ENCODE results near the gene GIT1. TPM values are rescaled to one million over a fixed set of nuclear protein-coding genes. Genes with fewer than 3 reads are reported as not detected.
A peak's percentile ranks its signal among the peaks of the same experiment; 100 is the strongest.

The GIT1 gene
- total and polyA plus RNA-seq, 2 of the 13 experiments (the other 11 are each of a cell fraction or from before 2014, with no cell fraction given), result 14.2 to 30.8 TPM

- TF ChIP-seq ZNF337 (CRISPR knock-in tag; IDR thresholded peaks at IDR 0.05; ENCODE audit: borderline replicate concordance, low read depth), result no peak
- TF ChIP-seq ZNF451 (CRISPR knock-in tag; IDR thresholded peaks at IDR 0.05), result peak; percentile 87; the same call in 1 of the 2 replicates
- TF ChIP-seq SRF (IDR thresholded peaks at IDR 0.05; ENCODE audit: low read depth, low read length), result no peak
- TF ChIP-seq SMAD9 (CRISPR knock-in tag; IDR thresholded peaks at IDR 0.05), result 0 out of 2 replicates have a peak, but pooled peaks have one; percentile 47
- TF ChIP-seq RNF2 (conservative IDR thresholded peaks at IDR 0.05; ENCODE audit: low read depth), result peak; percentile 93
- TF ChIP-seq YY1 (IDR thresholded peaks at IDR 0.05; ENCODE audit: insufficient read depth, insufficient replicate concordance, low read depth, low read length), result peak; percentile 51
- no peak for TF ChIP-seq TAF15 (IDR thresholded peaks at IDR 0.05; ENCODE audit: low read depth, low read length, poor library complexity, severe bottlenecking)
- peak; percentile 77 for TF ChIP-seq ZNF501 (CRISPR knock-in tag; IDR thresholded peaks at IDR 0.05)
- TF ChIP-seq SP4 (CRISPR knock-in tag; IDR thresholded peaks at IDR 0.05), result peak; percentile 84; the same call in 1 of the 2 replicates
- no peak for TF ChIP-seq FOXM1 (CRISPR knock-in tag; IDR thresholded peaks at IDR 0.05)
- no peak; the same call in 1 of the 2 replicates for TF ChIP-seq HIC2 (CRISPR knock-in tag; IDR thresholded peaks at IDR 0.05; ENCODE audit: low read depth)
- TF ChIP-seq TFE3 (CRISPR knock-in tag; IDR thresholded peaks at IDR 0.05), result peak; percentile 51; the same call in 1 of the 2 replicates
- peak; percentile 50; the same call in 1 of the 2 replicates for TF ChIP-seq E2F1 (CRISPR knock-in tag; IDR thresholded peaks at IDR 0.05)
- no peak; the same call in 1 of the 2 replicates for TF ChIP-seq ZNF367 (CRISPR knock-in tag; IDR thresholded peaks at IDR 0.05; ENCODE audit: borderline replicate concordance)
- TF ChIP-seq HMGXB4 (CRISPR knock-in tag; IDR thresholded peaks at IDR 0.05; ENCODE audit: borderline replicate concordance in 1 of 2, low read depth in 1 of 2), result peak; percentile 91 to 92; a peak in 3 of 4 replicates
- TF ChIP-seq MXD4 (CRISPR knock-in tag; IDR thresholded peaks at IDR 0.05), result peak; percentile 76; the same call in 1 of the 2 replicates
- TF ChIP-seq MATR3 (CRISPR knock-in tag; IDR thresholded peaks at IDR 0.05), result no peak
- no peak for TF ChIP-seq ZBTB37 (CRISPR knock-in tag; IDR thresholded peaks at IDR 0.05)
- TF ChIP-seq ZNF629 (CRISPR knock-in tag; conservative IDR thresholded peaks at IDR 0.05), result peak; percentile 28; the same call in 1 of the 2 replicates
- peak; percentile 71; the same call in 1 of the 2 replicates for TF ChIP-seq HOXA3 (CRISPR knock-in tag; IDR thresholded peaks at IDR 0.05)
- peak; percentile 91 for TF ChIP-seq KDM2A (CRISPR knock-in tag; IDR thresholded peaks at IDR 0.05; ENCODE audit: borderline replicate concordance, low read depth)
- peak; percentile 87; the same call in 1 of the 2 replicates for TF ChIP-seq CENPT (CRISPR knock-in tag; IDR thresholded peaks at IDR 0.05; ENCODE audit: low read depth)
These were observed 23.9 kb upstream of the GIT1 start (continued) for GRCh38 chr17:29613352-29613837.
